Measurements from ENCODE around the gene LY9. TPM values are rescaled to one million over a fixed set of nuclear protein-coding genes. Genes with fewer than 3 reads are reported as not detected.

Gene LY9
- total RNA-seq, 1 donor from 2014 or later: not detected

DNA sequence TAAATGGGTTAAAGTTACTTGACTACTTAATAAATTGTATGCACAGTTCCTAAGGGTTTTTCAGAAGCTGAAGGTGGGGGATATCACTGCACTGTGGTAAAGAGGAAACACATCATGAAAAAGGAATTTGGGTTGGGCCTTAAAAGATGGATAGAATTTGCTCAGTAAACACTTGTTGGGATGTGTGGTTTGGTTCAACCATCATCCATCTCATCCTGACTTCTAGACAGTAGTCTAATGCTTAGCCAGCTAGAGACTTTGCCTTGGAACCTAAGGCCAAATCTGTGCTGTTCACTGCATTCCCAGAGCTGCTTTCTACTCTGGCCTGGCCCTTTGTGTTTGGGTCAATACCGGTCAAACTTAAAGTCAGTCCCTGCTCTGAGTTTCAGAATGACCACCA lies 30.6 kb downstream of the LY9 start:
- Mint-ChIP-seq H3K4me3 (ENCODE audit: unreplicated experiment) (no peak overlapping the region), H3K27me3 (ENCODE audit: unreplicated experiment) (no peaks in the 10 kb centered on the region), H3K36me3 (ENCODE audit: unreplicated experiment) (no peaks in the 10 kb centered on the region), H3K27ac (ENCODE audit: unreplicated experiment) (no peak overlapping the region), H3K4me1 (ENCODE audit: unreplicated experiment) (no peaks in the 10 kb centered on the region), H3K9me3 (ENCODE audit: unreplicated experiment) (no peaks in the 10 kb centered on the region)
- peak; percentile 27 for DNase-seq (ENCODE audit: extremely low spot score, unreplicated experiment)
- no peak for TF ChIP-seq CTCF (IDR thresholded peaks at IDR 0.05)

DNA sequence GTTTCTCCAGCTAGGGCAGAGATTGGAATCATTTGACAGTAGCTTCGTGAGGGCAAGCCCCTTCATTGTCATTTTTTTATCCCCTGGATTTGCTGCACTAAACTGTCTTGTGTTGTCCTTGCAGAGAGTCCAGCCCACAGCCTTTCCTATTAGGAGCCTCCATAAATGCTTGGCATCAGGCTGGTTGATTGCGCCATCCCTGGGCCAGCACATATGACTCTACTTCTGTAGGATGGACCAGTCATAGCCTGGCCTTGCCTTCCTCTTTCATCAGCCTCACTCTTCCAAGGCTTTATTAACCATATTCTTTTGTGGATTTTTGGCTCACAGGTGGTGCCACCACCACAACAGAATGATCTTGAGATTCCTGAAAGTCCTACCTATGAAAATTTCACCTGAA lies 31.4 kb downstream of the LY9 start:
- peak; percentile 56 for DNase-seq (ENCODE audit: extremely low spot score, unreplicated experiment)
- Mint-ChIP-seq H3K27ac (ENCODE audit: unreplicated experiment) (no peak overlapping the region), H3K4me3 (ENCODE audit: unreplicated experiment) (no peak overlapping the region), H3K36me3 (ENCODE audit: unreplicated experiment) (no peaks in the 10 kb centered on the region), H3K27me3 (ENCODE audit: unreplicated experiment) (no peaks in the 10 kb centered on the region), H3K4me1 (ENCODE audit: unreplicated experiment) (no peaks in the 10 kb centered on the region), H3K9me3 (ENCODE audit: unreplicated experiment) (no peaks in the 10 kb centered on the region)
- no peak for TF ChIP-seq CTCF (IDR thresholded peaks at IDR 0.05)

DNA sequence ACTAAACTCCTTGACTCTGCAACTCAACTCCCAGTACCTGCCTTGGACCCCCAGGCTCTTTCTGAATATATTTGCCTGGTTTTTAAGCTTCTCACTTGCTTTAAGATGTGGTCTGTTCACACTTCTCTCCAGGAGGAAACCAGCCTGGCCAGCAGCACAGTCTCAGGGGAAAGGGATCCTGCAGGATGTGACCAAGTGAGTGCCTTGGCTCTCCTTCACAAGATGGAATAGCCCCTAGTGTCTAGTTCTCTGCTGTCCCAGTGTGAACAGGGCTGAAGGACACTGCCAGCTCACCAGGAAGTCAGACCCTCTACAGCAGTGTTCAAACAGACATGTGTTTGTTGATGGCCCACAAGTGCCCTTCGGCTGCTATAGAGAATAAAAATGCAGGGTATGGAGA lies 33.8 kb downstream of the LY9 start:
- TF ChIP-seq CTCF (IDR thresholded peaks at IDR 0.05): no peak
- Mint-ChIP-seq H3K27ac (ENCODE audit: unreplicated experiment) (no peak overlapping the region), H3K9me3 (ENCODE audit: unreplicated experiment) (no peaks in the 10 kb centered on the region), H3K4me1 (ENCODE audit: unreplicated experiment) (no peaks in the 10 kb centered on the region), H3K27me3 (ENCODE audit: unreplicated experiment) (no peaks in the 10 kb centered on the region), H3K36me3 (ENCODE audit: unreplicated experiment) (no peaks in the 10 kb centered on the region), H3K4me3 (ENCODE audit: unreplicated experiment) (no peak overlapping the region)
- peak; percentile 59 for DNase-seq (ENCODE audit: extremely low spot score, unreplicated experiment)

- Mint-ChIP-seq H3K36me3 (ENCODE audit: unreplicated experiment) (no peaks in the 10 kb centered on the region), H3K9me3 (ENCODE audit: unreplicated experiment) (no peaks in the 10 kb centered on the region), H3K4me1 (ENCODE audit: unreplicated experiment) (no peaks in the 10 kb centered on the region), H3K27me3 (ENCODE audit: unreplicated experiment) (no peaks in the 10 kb centered on the region), H3K27ac (ENCODE audit: unreplicated experiment) (no peak overlapping the region), H3K4me3 (ENCODE audit: unreplicated experiment) (no peak overlapping the region)
- peak; percentile 69 for DNase-seq (ENCODE audit: extremely low spot score, unreplicated experiment)
- TF ChIP-seq CTCF (IDR thresholded peaks at IDR 0.05): peak; percentile 34
Observed at GRCh38 chr1:160830321-160831153, 34.6 kb downstream of the LY9 start.

DNA sequence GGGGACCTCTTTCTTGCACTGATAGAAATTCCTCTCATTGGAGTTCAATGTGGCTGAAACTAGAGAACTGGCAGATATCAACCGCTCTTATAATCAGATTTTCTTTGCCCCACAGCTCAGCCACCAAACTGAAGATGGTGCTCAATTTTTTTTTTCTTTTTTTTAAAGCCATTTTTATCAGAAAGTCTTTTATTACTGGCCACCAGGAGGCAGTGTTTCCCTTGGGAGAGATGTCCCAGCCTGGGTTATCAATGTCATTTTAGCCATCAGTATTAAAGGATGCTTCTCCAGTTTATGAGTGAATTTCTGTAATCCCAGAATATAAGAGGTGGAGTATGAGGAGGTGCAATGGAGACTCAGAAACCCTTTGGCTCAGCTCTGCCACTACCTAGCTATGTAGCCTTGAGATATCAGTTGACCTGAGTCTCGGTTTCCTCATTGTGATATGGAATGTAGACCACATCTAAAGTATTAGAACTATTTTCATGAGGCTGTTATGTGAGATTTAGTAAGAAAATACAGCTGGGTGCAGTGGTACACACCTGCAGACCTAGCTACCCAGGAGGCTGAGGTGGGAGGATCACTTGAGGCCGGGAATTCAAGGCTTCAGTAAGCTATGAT lies 39.1 kb downstream of the LY9 start:
- DNase-seq (ENCODE audit: extremely low spot score, unreplicated experiment): no peak
- peak; percentile 46 for TF ChIP-seq CTCF (IDR thresholded peaks at IDR 0.05)

More for the DNA sequence above, 39.1 kb downstream of the LY9 start:
- Mint-ChIP-seq H3K27ac (ENCODE audit: unreplicated experiment) (no peak overlapping the region), H3K9me3 (ENCODE audit: unreplicated experiment) (no peaks in the 10 kb centered on the region), H3K4me3 (ENCODE audit: unreplicated experiment) (no peak overlapping the region), H3K27me3 (ENCODE audit: unreplicated experiment) (peaks cover 2% of the 10 kb centered on the region), H3K36me3 (ENCODE audit: unreplicated experiment) (no peaks in the 10 kb centered on the region), H3K4me1 (ENCODE audit: unreplicated experiment) (no peaks in the 10 kb centered on the region)
